Left lung (tissue), 10 donors: ENCODE data around the gene SLC22A5. TPM values are rescaled to one million over a fixed set of nuclear protein-coding genes. Genes with fewer than 3 reads are reported as not detected.
"Not testable (repeated sequence)": the region's sequence is repeated elsewhere in the genome, so short reads cannot be mapped to it uniquely, and the experiment has no call there.

Experiments
- ATAC-seq: fragments of 200-7000 bp; cut with Tn5 transposase; one replicate; pipeline ENCODE4 v1.9.1; 2020; ENCODE audit warnings: moderate library complexity
- DNase-seq, 4 donors: peaks; one replicate each; pipeline ENCODE4 v3.0.0-alpha.2; 2013 to 2020
- H3K27ac ChIP-seq, 2 donors: fragments of 200-600 bp; sonication (generic) in 1 of 2; one replicate each; pipeline versions ENCODE4 v1.5.0 to v1.8.0; 2020 to 2021
- H3K27me3 ChIP-seq, 2 donors: fragments of 200-600 bp; sonication (generic) in 1 of 2; one replicate each; pipeline versions ENCODE4 v1.5.0 to v1.8.0; 2020 to 2021
- H3K36me3 ChIP-seq, 2 donors: fragments of 200-600 bp; sonication (generic) in 1 of 2; one replicate each; pipeline versions ENCODE4 v1.5.0 to v1.8.0; 2020 to 2021
- H3K4me1 ChIP-seq, 2 donors: fragments of 200-600 bp; one replicate each; pipeline ENCODE4 v1.8.0; 2021
- H3K4me3 ChIP-seq, 2 donors: fragments of 200-600 bp; sonication (generic) in 1 of 2; one replicate each; pipeline versions ENCODE4 v1.5.0 to v1.8.0; 2020 to 2021; ENCODE audit warnings: mild to moderate bottlenecking in 1 of 2
- H3K9me3 ChIP-seq, 2 donors: fragments of 200-600 bp; sonication (generic) in 1 of 2; one replicate each; pipeline versions ENCODE4 v1.5.0 to v1.8.0; 2020 to 2021
- intact Hi-C, 2 donors: fragments of 100-400 bp; cut with DNase I; formaldehyde crosslinking; loops; one replicate each; pipeline versions ENCODE4 v1.11.2 to v1.14.2; 2022
- polyA plus RNA-seq, 6 donors: library from polyadenylated mRNA; unstranded; fragments of 120-200 nt; gene quantifications; one replicate each; pipeline ENCODE4 v1.2.1, GENCODE V29; 2013; ENCODE audit not compliant: insufficient read length in 6 of 6
- total RNA-seq, 2 donors: library from RNA; stranded (reverse); fragmentation: NEBNext Ultra II Directional; extraction: Animal tissue kit (Norgen Biotek cat#: 25700); gene quantifications; one replicate each; pipeline ENCODE4 v1.2.1, GENCODE V29; 2021
- TF ChIP-seq, protein P1 (sequence below), 2 donors: fragments of 200-600 bp; sonication (generic) in 1 of 2; IDR thresholded peaks; one replicate each; pipeline versions ENCODE4 v1.5.0 to v1.8.0; 2021; ENCODE audit warnings: antibody characterized with exemption in 2 of 2
- donor health status: DM: no; HTN: yes; CAD: no.
- donor health status: DM: no; HTN: no; CAD: no.

The SLC22A5 gene
- total and polyA plus RNA-seq, 8 donors: 9.5 to 17.6 (median 14.2) TPM

DNA sequence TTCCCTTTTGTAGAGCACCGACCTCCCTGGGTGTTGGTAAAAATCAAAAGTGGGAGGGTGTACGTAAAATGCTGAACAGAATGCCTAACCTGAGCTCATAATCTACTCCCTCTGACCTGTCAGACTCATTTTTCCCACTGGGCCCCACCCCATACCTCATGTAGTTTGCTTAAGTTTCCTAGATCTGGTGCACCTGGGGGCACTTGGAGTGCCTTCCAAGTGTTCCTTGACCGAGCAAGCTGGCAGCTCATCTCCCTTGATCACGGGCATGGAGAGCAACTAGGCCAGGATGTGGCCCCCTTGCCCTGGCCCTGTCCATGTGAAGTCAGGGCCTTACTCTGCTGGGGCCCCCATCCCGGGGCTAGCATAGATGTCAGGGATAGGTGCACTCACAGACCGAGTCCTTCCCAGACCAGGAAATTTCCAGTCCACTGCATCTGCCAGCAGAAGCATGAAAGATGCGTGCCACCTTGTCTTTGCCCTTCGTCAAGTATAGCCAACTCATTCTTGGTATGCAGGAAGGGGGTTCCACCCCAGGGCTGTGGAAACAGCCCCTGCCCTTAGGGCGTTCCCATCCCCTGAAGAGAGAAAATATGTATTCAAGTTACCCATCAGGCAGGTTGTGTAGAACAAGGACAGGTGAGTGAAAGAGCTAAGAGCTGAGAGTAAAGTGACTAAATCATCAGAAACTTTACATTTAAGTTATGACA, 41.9 kb downstream of the SLC22A5 start:
- ATAC-seq (peak; percentile 63), DNase-seq (peak in 1 of 4 donors; percentile 59)
- TF ChIP-seq, protein P1, sequence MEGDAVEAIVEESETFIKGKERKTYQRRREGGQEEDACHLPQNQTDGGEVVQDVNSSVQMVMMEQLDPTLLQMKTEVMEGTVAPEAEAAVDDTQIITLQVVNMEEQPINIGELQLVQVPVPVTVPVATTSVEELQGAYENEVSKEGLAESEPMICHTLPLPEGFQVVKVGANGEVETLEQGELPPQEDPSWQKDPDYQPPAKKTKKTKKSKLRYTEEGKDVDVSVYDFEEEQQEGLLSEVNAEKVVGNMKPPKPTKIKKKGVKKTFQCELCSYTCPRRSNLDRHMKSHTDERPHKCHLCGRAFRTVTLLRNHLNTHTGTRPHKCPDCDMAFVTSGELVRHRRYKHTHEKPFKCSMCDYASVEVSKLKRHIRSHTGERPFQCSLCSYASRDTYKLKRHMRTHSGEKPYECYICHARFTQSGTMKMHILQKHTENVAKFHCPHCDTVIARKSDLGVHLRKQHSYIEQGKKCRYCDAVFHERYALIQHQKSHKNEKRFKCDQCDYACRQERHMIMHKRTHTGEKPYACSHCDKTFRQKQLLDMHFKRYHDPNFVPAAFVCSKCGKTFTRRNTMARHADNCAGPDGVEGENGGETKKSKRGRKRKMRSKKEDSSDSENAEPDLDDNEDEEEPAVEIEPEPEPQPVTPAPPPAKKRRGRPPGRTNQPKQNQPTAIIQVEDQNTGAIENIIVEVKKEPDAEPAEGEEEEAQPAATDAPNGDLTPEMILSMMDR (IDR thresholded peaks at IDR 0.05): no peak
- H3K4me3 ChIP-seq: peak overlapping the region; percentile 54 to 68
- no peaks in the 10 kb centered on the region for H3K36me3 ChIP-seq
- intact Hi-C loops: no loop called here
- no peaks in the 10 kb centered on the region for H3K27me3 ChIP-seq
- H3K4me1 ChIP-seq: peaks cover 39 to 66% of the 10 kb centered on the region in 2 donors
- peak overlapping the region; percentile 99 for H3K27ac ChIP-seq
- no peaks in the 10 kb centered on the region for H3K9me3 ChIP-seq

DNA sequence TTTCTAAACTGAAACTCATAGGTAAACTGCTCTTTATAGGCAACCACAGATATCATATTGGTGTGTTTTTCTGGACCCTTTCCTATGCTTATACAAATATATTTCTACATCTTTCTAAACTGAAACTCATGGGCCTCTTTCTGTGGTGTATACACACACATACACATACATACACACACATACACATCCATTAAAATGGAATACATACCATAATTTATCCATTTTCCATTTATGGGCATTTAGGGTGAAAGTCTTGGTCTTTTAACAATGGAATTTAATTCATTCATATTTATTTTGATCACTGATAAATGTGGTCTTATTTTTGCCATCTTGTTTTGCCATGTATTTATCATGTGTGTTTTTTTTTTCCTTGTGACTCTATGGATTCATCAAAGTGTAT, 44.1 kb downstream of the SLC22A5 start:
- DNase-seq: no peak
- no peak for ATAC-seq
- TF ChIP-seq, protein P1 (IDR thresholded peaks at IDR 0.05): no peak
- intact Hi-C loops: no loop called here
- H3K36me3 ChIP-seq: no peaks in the 10 kb centered on the region
- peaks cover 47 to 87% of the 10 kb centered on the region in 2 donors for H3K4me1 ChIP-seq
- peak overlapping the region; percentile 99 for H3K27ac ChIP-seq
- peak overlapping the region in 1 of 2 donors; percentile 68 for H3K4me3 ChIP-seq
- no peaks in the 10 kb centered on the region for H3K27me3 ChIP-seq
- no peaks in the 10 kb centered on the region for H3K9me3 ChIP-seq

DNA sequence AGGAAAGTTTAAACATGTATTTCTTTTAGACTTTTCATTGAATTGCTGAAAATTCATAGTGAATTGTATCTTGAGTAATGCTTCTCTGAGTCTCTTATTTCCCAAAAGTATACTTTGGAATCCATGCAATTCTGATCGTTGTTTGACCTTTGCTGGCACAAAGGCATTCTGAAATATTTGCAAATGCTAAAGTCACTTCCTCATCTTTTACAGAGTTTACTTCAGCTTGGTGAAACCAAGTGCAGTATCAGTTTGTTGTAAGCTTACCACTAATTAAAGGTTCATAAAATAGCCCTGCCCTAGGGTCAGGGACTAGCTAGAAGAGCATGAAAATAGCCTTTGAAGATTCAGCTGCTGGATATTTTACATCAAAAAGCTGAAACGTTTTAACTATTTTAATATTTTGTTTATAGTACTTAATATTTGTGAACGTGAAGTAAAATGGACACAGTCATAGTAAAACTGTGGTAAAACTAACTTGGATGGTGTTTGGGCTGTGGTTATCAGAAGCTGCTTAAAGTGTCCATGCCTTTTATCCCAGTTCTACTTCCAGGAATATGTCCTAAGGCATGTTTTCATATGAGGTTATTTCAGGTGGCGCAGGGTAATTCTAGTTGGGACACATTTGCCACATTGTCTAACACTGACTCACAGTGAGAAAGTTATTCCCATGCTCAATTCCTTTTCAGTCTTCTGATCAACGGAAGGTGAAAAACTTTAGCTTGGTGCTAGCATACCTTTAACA, 45.3 kb downstream of the SLC22A5 start:
- TF ChIP-seq, protein P1 (IDR thresholded peaks at IDR 0.05): no peak

DNA sequence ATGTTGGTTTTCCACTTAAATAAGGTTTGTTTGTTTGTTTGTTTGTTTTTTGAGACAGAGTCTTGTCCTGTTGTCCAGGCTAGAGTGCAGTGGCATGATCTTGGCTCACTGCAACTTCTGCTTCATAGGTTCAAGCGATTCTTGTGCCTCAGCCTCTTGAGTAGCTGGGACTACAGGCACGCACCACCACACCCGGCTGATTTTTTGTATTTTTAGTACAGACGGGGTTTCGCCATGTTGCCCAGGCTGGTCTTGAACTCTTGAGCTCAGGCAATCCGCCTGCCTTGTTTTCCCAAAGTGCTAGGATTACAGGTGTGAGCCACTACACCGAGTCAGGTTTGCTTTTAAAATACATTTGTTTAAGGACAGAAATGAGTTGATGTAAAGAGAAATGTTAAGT, 46.0 kb downstream of the SLC22A5 start:
- H3K36me3 ChIP-seq, H3K9me3 ChIP-seq, H3K27me3 ChIP-seq, H3K4me3 ChIP-seq, intact Hi-C loops, DNase-seq, ATAC-seq: not testable (repeated sequence)
- Histone ChIP-seq H3K27ac (peak overlapping the region; percentile 99), H3K4me1 (peaks cover 52 to 94% of the 10 kb centered on the region in 2 donors)

More for the DNA sequence above, 45.3 kb downstream of the SLC22A5 start:
- DNase-seq (no peak), ATAC-seq (peak; percentile 7)
- no peaks in the 10 kb centered on the region for H3K9me3 ChIP-seq
- intact Hi-C loops: no loop called here
- H3K27me3 ChIP-seq: no peaks in the 10 kb centered on the region
- peaks cover 50 to 92% of the 10 kb centered on the region in 2 donors for H3K4me1 ChIP-seq
- H3K27ac ChIP-seq: peak overlapping the region; percentile 99
- no peak overlapping the region for H3K4me3 ChIP-seq
- H3K36me3 ChIP-seq: no peaks in the 10 kb centered on the region

DNA sequence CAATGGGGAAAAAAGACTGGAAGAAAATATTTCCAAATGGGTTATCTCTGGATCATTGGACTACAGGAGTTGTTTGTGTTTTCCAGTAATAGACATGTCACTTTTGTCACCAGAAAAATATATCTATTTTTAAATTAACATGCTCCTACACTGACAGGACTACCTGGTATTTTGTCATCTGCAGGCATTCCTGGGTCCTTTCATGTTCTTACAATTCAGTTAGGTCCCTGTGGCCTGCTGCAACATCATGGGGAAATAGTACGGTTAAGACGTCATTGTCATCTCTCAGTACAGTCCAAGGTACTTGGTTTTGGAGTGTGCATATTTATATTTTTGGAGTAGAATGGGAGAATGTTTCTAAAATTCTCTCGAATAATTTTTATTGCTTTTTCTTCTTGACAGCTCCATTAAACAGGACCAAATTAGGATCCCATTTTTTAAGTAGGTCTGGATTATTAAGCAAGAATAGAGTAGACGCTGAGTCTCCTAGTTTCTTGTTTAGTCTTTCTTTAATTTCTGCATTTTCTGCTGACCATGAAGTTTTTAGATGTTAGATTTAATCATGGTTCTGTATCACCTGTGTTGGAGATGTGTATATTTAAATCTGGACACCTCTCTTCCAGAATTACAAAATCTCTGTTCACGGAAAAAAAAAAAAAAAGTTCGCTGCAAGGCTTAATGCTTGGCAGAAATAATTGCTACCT, 46.9 kb downstream of the SLC22A5 start:
- intact Hi-C loops: no loop called here
- Histone ChIP-seq H3K27ac (peak overlapping the region in 1 of 2 donors; percentile 99), H3K4me3 (no peak overlapping the region)

More for the DNA sequence above, 46.9 kb downstream of the SLC22A5 start:
- no peak for DNase-seq
- H3K9me3 ChIP-seq: no peaks in the 10 kb centered on the region
- H3K36me3 ChIP-seq: no peaks in the 10 kb centered on the region
- no peaks in the 10 kb centered on the region for H3K27me3 ChIP-seq
- ATAC-seq: no peak
- TF ChIP-seq, protein P1 (IDR thresholded peaks at IDR 0.05): no peak
- H3K4me1 ChIP-seq: peaks cover 53 to 100% of the 10 kb centered on the region in 2 donors
